Mesendoderm (in vitro differentiated cells): ENCODE measurements around the gene FOXP2.

Experiments used
- DNase-seq: peaks from one replicate; pipeline ENCODE4 v3.0.0; 2013
- H2AK5ac ChIP-seq: 2 replicates; pipeline ENCODE4 v1.6.1; 2013; ENCODE audit warnings: low read length, inconsistent platforms
- H2BK120ac ChIP-seq: 2 replicates; pipeline ENCODE4 v1.6.1; 2013; ENCODE audit warnings: low read depth, mild to moderate bottlenecking, low read length, moderate library complexity, mixed read lengths
- H2BK15ac ChIP-seq: replicated peaks from 2 replicates; pipeline ENCODE4 v1.6.1; 2013; ENCODE audit warnings: low read depth, mild to moderate bottlenecking, moderate library complexity
- H2BK5ac ChIP-seq: 2 replicates; pipeline ENCODE4 v1.6.1; 2013; ENCODE audit warnings: low read length, inconsistent platforms
- H3K18ac ChIP-seq: 2 replicates; pipeline ENCODE4 v1.6.1; 2013; ENCODE audit warnings: mild to moderate bottlenecking, low read length, mixed read lengths
- H3K23ac ChIP-seq: one replicate; pipeline ENCODE4 v1.6.1; 2013; ENCODE audit warnings: low read length
- H3K27ac ChIP-seq: 2 replicates; pipeline ENCODE4 v1.5.1; 2013; ENCODE audit warnings: low read depth, mild to moderate bottlenecking, inconsistent platforms, low read length, moderate library complexity
- H3K27me3 ChIP-seq: 2 replicates; pipeline ENCODE4 v1.6.1; 2013; ENCODE audit warnings: low read length, control low read depth, mild to moderate bottlenecking, inconsistent platforms; ENCODE audit not compliant: insufficient read depth, poor library complexity
- H3K36me3 ChIP-seq: 2 replicates; pipeline ENCODE4 v1.6.1; 2013; ENCODE audit warnings: low read length, inconsistent platforms; ENCODE audit not compliant: control insufficient read depth, insufficient read depth
- H3K4ac ChIP-seq: one replicate; pipeline ENCODE4 v1.6.1; 2013; ENCODE audit warnings: low read depth, mild to moderate bottlenecking, low read length, moderate library complexity
- H3K4me1 ChIP-seq: 2 replicates; pipeline ENCODE4 v1.6.1; 2013; ENCODE audit warnings: low read depth, low read length, inconsistent platforms; ENCODE audit not compliant: control insufficient read depth
- H3K4me2 ChIP-seq: 2 replicates; pipeline ENCODE4 v1.6.1; 2013; ENCODE audit warnings: low read length
- H3K4me3 ChIP-seq: 2 replicates; pipeline ENCODE4 v1.5.1; 2013; ENCODE audit warnings: mild to moderate bottlenecking, low read length
- H3K56ac ChIP-seq: one replicate; pipeline ENCODE4 v1.6.1; 2013; ENCODE audit warnings: low read length
- H3K79me1 ChIP-seq: 2 replicates; pipeline ENCODE4 v1.6.1; 2013; ENCODE audit warnings: low read length, inconsistent platforms
- H3K79me2 ChIP-seq: 2 replicates; pipeline ENCODE4 v1.6.1; 2013; ENCODE audit warnings: mild to moderate bottlenecking, low read length; ENCODE audit not compliant: control insufficient read depth, insufficient read depth
- H3K9ac ChIP-seq: 2 replicates; pipeline ENCODE4 v1.6.1; 2013; ENCODE audit warnings: low read length, inconsistent platforms
- H4K5ac ChIP-seq: one replicate; pipeline ENCODE4 v1.6.1; 2013; ENCODE audit warnings: low read length
- H4K8ac ChIP-seq: one replicate; pipeline ENCODE4 v1.6.1; 2013; ENCODE audit warnings: low read depth, mild to moderate bottlenecking, control low read depth, low read length, moderate library complexity
- WGBS: extraction: QIAGEN DNeasy Blood & Tissue Kit; methylation state at CpG from one replicate; pipeline ENCODE4 v1.1.7; 2013; ENCODE audit warnings: low lambda C conversion rate, missing lambda C conversion rate; ENCODE audit not compliant: insufficient coverage; ENCODE audit errors: extremely low coverage; 5-methylcytosine and 5-hydroxymethylcytosine counted together

The FOXP2 gene

DNA sequence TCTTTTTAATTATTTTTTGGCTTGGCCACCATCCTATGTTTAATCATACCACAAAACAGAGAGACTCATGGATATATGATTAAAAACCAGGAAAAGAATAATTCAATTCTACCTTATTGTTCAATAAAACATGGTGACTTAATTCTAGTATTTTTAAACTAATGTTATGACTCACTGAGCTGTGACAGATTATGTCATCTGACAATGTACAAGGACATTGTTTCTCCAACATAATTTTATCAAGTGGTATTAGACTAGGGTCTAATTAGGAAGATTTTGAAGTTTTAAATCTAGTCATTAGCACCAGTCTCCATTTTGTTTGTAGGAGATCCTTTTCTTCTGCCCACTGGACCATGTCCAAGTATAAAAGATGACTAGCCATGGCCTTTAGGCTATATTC lies 307.9 kb downstream of the FOXP2 start:
- Histone ChIP-seq H3K18ac (no peak overlapping the region), H3K27me3 (no peaks in the 10 kb centered on the region), H2BK5ac (no peak overlapping the region), H3K9ac (no peak overlapping the region), H2BK120ac (no peak overlapping the region), H3K4me3 (no peak overlapping the region), H2BK15ac (no peak overlapping the region), H4K8ac (no peak overlapping the region), H3K4me2 (no peak overlapping the region), H3K79me2 (no peaks in the 10 kb centered on the region), H2AK5ac (no peak overlapping the region), H3K56ac (no peak overlapping the region), H3K4me1 (no peaks in the 10 kb centered on the region), H3K4ac (no peak overlapping the region), H4K5ac (no peak overlapping the region), H3K36me3 (no peaks in the 10 kb centered on the region), H3K27ac (no peak overlapping the region), H3K23ac (no peak overlapping the region), H3K79me1 (no peaks in the 10 kb centered on the region)
- no peak for DNase-seq

DNA sequence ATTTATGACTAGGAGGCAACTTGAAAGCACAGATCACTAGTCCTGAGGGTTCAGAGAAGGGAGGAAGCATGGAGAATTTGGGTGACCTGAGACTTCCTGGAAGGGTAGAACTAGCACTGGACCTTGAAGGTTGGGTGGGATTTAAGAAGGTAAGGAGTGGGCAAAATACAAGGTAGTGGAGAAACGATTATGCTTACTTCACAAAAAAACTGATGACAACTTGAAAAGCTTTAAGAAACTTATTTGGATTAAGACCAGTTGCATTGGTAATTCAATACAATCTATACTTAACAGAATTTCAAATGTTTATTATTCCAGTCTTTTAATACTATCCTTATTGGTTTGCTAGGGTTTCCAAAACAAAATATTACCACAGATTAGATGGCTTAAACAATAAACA lies 308.7 kb downstream of the FOXP2 start:
- no CpG with 5 or more reads among the region's 1 CpG for WGBS
- no peak overlapping the region for H3K23ac ChIP-seq
- no peak overlapping the region for H3K27ac ChIP-seq
- H4K8ac ChIP-seq: no peak overlapping the region
- no peak overlapping the region for H2BK15ac ChIP-seq
- no peaks in the 10 kb centered on the region for H3K79me1 ChIP-seq
- DNase-seq: no peak
- no peak overlapping the region for H2AK5ac ChIP-seq
- no peaks in the 10 kb centered on the region for H3K27me3 ChIP-seq
- no peak overlapping the region for H2BK5ac ChIP-seq
- H3K36me3 ChIP-seq: no peaks in the 10 kb centered on the region
- no peaks in the 10 kb centered on the region for H3K4me1 ChIP-seq
- no peak overlapping the region for H3K18ac ChIP-seq
- H3K56ac ChIP-seq: no peak overlapping the region
- no peak overlapping the region for H4K5ac ChIP-seq
- H3K9ac ChIP-seq: no peak overlapping the region
- no peak overlapping the region for H3K4me3 ChIP-seq
- H3K4ac ChIP-seq: no peak overlapping the region
- H3K79me2 ChIP-seq: no peaks in the 10 kb centered on the region
- no peak overlapping the region for H2BK120ac ChIP-seq
- H3K4me2 ChIP-seq: no peak overlapping the region

DNA sequence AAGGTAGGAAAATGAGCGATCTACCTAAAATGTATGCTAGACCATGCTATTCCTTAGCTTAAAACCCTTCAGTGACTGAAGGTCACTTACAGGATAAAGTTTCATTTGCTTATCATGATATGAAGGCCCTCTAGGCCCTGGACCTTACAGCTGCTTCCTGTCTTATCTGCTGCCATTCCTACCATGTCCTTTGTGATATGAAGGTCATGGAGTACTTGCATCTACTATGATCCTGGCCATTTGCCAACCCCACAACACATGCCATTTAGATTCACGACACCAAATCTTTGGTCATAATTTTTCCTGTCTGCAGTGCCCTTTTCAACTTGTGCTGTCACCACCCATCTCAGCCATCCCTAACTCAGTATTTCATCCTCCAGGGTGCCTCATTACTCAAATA lies 325.5 kb downstream of the FOXP2 start:
- no peak overlapping the region for H3K4me3 ChIP-seq
- no peaks in the 10 kb centered on the region for H3K27me3 ChIP-seq
- no peak overlapping the region for H3K56ac ChIP-seq
- H2BK15ac ChIP-seq: no peak overlapping the region
- no peak overlapping the region for H3K9ac ChIP-seq
- H4K5ac ChIP-seq: no peak overlapping the region
- no peaks in the 10 kb centered on the region for H3K79me1 ChIP-seq
- no peak overlapping the region for H2BK120ac ChIP-seq
- H3K4ac ChIP-seq: no peak overlapping the region
- no peaks in the 10 kb centered on the region for H3K79me2 ChIP-seq
- no CpG with 5 or more reads among the region's 2 CpGs for WGBS
- H2AK5ac ChIP-seq: no peak overlapping the region
- H3K18ac ChIP-seq: no peak overlapping the region
- no peak overlapping the region for H2BK5ac ChIP-seq
- H3K4me2 ChIP-seq: no peak overlapping the region
- no peaks in the 10 kb centered on the region for H3K4me1 ChIP-seq
- H3K36me3 ChIP-seq: no peaks in the 10 kb centered on the region
- no peak overlapping the region for H4K8ac ChIP-seq
- no peak overlapping the region for H3K27ac ChIP-seq
- H3K23ac ChIP-seq: no peak overlapping the region
- peak; percentile 9 for DNase-seq

DNA sequence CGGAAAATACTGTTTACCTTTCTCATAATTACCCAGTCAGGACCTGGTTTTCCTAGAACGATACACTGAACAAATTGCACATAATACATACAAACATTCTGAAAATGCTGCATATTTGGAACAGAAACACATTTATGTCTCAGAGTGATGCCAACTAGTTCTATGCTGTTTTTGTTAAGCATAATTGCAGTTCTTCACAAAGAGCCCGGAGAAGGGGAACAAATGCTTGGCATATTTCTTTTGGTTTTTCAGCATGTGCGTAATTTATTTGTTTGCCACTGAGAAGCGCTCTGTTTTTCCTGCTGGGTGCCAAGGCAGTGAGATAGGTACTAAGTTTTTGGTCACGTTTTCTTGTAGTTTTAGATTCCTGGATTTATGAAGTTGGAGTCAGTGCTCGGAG lies 326.3 kb downstream of the FOXP2 start:
- no peak overlapping the region for H3K27ac ChIP-seq

DNA sequence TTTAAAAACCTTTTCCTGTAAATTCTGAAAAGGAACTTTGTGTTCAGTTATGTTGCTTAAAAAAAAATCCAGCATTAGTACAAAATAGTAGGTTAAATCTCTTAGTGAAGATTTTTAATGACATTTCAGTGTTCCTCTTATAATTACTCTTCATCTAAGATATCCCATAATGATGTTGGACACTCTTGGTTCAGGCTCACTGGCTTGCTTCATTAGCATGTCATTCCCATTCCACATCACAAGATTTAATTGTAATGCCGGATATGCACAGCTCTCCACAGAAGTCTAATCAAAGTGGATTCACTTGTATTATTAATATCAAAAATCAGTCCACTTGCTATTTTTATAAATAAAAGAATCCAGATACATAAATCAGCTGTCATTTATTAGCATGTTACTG lies 327.3 kb downstream of the FOXP2 start:
- Histone ChIP-seq H3K27me3 (no peaks in the 10 kb centered on the region), H3K23ac (no peak overlapping the region), H4K8ac (no peak overlapping the region), H3K4me3 (no peak overlapping the region), H3K27ac (no peak overlapping the region), H3K4me2 (no peak overlapping the region), H3K4ac (no peak overlapping the region), H4K5ac (no peak overlapping the region), H3K79me1 (no peaks in the 10 kb centered on the region), H3K36me3 (no peaks in the 10 kb centered on the region), H3K56ac (no peak overlapping the region), H2BK5ac (no peak overlapping the region), H3K18ac (no peak overlapping the region), H2BK120ac (no peak overlapping the region), H2BK15ac (no peak overlapping the region), H3K4me1 (no peaks in the 10 kb centered on the region), H2AK5ac (no peak overlapping the region), H3K9ac (no peak overlapping the region), H3K79me2 (no peaks in the 10 kb centered on the region)
- DNase-seq: no peak
- no CpG with 5 or more reads among the region's 1 CpG for WGBS

More for the DNA sequence above, 326.3 kb downstream of the FOXP2 start:
- Histone ChIP-seq H3K4me2 (no peak overlapping the region), H3K4ac (no peak overlapping the region), H2AK5ac (no peak overlapping the region), H4K5ac (no peak overlapping the region), H3K79me2 (no peaks in the 10 kb centered on the region), H3K4me3 (no peak overlapping the region), H3K36me3 (no peaks in the 10 kb centered on the region), H3K27me3 (no peaks in the 10 kb centered on the region), H4K8ac (no peak overlapping the region), H3K56ac (no peak overlapping the region), H2BK120ac (no peak overlapping the region), H3K4me1 (no peaks in the 10 kb centered on the region), H3K18ac (no peak overlapping the region), H3K9ac (no peak overlapping the region), H3K79me1 (no peaks in the 10 kb centered on the region), H2BK5ac (no peak overlapping the region), H2BK15ac (no peak overlapping the region), H3K23ac (no peak overlapping the region)
- DNase-seq: no peak
- no CpG with 5 or more reads among the region's 7 CpGs for WGBS
